Measurements from ENCODE around the gene TAF4B. TPM values are rescaled to one million over a fixed set of nuclear protein-coding genes. Genes with fewer than 3 reads are reported as not detected.

The TAF4B gene
- polyA plus RNA-seq, 3 donors = 0.64 to 1.2 (median 0.92) TPM

- intact Hi-C loops (cut with micrococcal nuclease) = no loop called here
- no peaks in the 10 kb centered on the region for H3K79me2 ChIP-seq (ENCODE audit: insufficient read depth, low read length)
- Mint-ChIP-seq H3K36me3 (no peaks in the 10 kb centered on the region), H3K4me1 (no peaks in the 10 kb centered on the region), H3K27ac (no peak overlapping the region), H3K4me3 (no peak overlapping the region), H3K27me3 (ENCODE audit: low read depth in 3 of 3) (no peaks in the 10 kb centered on the region), H3K9me3 (no peaks in the 10 kb centered on the region)
- H3K4me1 ChIP-seq (ENCODE audit: control insufficient read depth in 1 of 2, insufficient read depth in 2 of 2, low read length in 2 of 2) = no peaks in the 10 kb centered on the region
- no peak overlapping the region for H3K4me2 ChIP-seq (replicated peaks; ENCODE audit: extremely low read depth, low read length, poor library complexity, severe bottlenecking)
- no peak overlapping the region for H2AFZ ChIP-seq (ENCODE audit: insufficient read depth, low read depth, low read length, poor library complexity, severe bottlenecking)
- WGBS (ENCODE audit: insufficient coverage) = no CpG with 5 or more reads among the region's 2 CpGs
- no peaks in the 10 kb centered on the region for H4K20me1 ChIP-seq (ENCODE audit: insufficient read depth, low read length)
- no peaks in the 10 kb centered on the region for H3K36me3 ChIP-seq (replicated peaks in 1 of 2; ENCODE audit: control insufficient read depth in 1 of 2, insufficient read depth in 2 of 2, low read length in 2 of 2)
- no peaks in the 10 kb centered on the region for H3K9me3 ChIP-seq (replicated peaks in 1 of 2; ENCODE audit: control insufficient read depth in 1 of 2, insufficient read depth in 1 of 2, low read length in 2 of 2)
- peak; percentile 90 for TF ChIP-seq CTCF (IDR thresholded peaks at IDR 0.05)
- no peak overlapping the region for H3K27ac ChIP-seq (ENCODE audit: low read depth in 1 of 2, low read length in 2 of 2)
- no peak overlapping the region for H3K9ac ChIP-seq (ENCODE audit: insufficient read depth, low read length, poor library complexity, severe bottlenecking)
- H3K4me3 ChIP-seq (replicated peaks in 1 of 3; ENCODE audit: low read depth in 2 of 3, low read length in 3 of 3) = no peak overlapping the region
- peak; percentile 9 to 19 (median 19) for DNase-seq
- H3K27me3 ChIP-seq (ENCODE audit: control insufficient read depth in 2 of 2, insufficient read depth in 2 of 2, low read length in 2 of 2) = no peaks in the 10 kb centered on the region
Measured at GRCh38 chr18:26383454-26384270, 157.4 kb downstream of the TAF4B start.

- no peaks in the 10 kb centered on the region for H3K27me3 ChIP-seq (ENCODE audit: control insufficient read depth in 2 of 2, insufficient read depth in 2 of 2, low read length in 2 of 2)
- no peak for DNase-seq
- H3K4me3 Mint-ChIP-seq = no peak overlapping the region
- H3K9me3 ChIP-seq (replicated peaks in 1 of 2; ENCODE audit: control insufficient read depth in 1 of 2, insufficient read depth in 1 of 2, low read length in 2 of 2) = no peaks in the 10 kb centered on the region
- no peaks in the 10 kb centered on the region for H3K36me3 ChIP-seq (replicated peaks in 1 of 2; ENCODE audit: control insufficient read depth in 1 of 2, insufficient read depth in 2 of 2, low read length in 2 of 2)
- no peak overlapping the region for H3K27ac ChIP-seq (ENCODE audit: low read depth in 1 of 2, low read length in 2 of 2)
- no peak overlapping the region for H3K27ac Mint-ChIP-seq
- no peaks in the 10 kb centered on the region for H3K4me1 ChIP-seq (ENCODE audit: control insufficient read depth in 1 of 2, insufficient read depth in 2 of 2, low read length in 2 of 2)
- H3K4me2 ChIP-seq (replicated peaks; ENCODE audit: extremely low read depth, low read length, poor library complexity, severe bottlenecking) = no peak overlapping the region
- no peak overlapping the region for H2AFZ ChIP-seq (ENCODE audit: insufficient read depth, low read depth, low read length, poor library complexity, severe bottlenecking)
- H3K9ac ChIP-seq (ENCODE audit: insufficient read depth, low read length, poor library complexity, severe bottlenecking) = no peak overlapping the region
- no peaks in the 10 kb centered on the region for H3K9me3 Mint-ChIP-seq
- no peak for TF ChIP-seq CTCF (IDR thresholded peaks at IDR 0.05)
- H3K4me3 ChIP-seq (replicated peaks in 1 of 3; ENCODE audit: low read depth in 2 of 3, low read length in 3 of 3) = no peak overlapping the region
- peaks cover 0 to 8% of the 10 kb centered on the region in 2 donors for H3K36me3 Mint-ChIP-seq
- H4K20me1 ChIP-seq (ENCODE audit: insufficient read depth, low read length) = no peaks in the 10 kb centered on the region
- H3K27me3 Mint-ChIP-seq (ENCODE audit: low read depth in 3 of 3) = no peaks in the 10 kb centered on the region
- intact Hi-C loops (cut with micrococcal nuclease) = no loop called here
- H3K4me1 Mint-ChIP-seq = no peaks in the 10 kb centered on the region
- no peaks in the 10 kb centered on the region for H3K79me2 ChIP-seq (ENCODE audit: insufficient read depth, low read length)
Measured at GRCh38 chr18:26386002-26386401, 159.8 kb downstream of the TAF4B start.
